IPS DF 6.9 (cell line): ENCODE results near the gene UQCRHL.

Experiments
- DNase-seq: peaks from one replicate; pipeline ENCODE4 v3.0.0-alpha.2; 2013; ENCODE audit warnings: low read depth, low spot score
- H3K27ac ChIP-seq: one replicate; pipeline ENCODE4 v1.5.1; 2013; ENCODE audit warnings: low read length, control low read depth
- H3K27me3 ChIP-seq: 2 replicates; pipeline ENCODE4 v1.6.1; 2013; ENCODE audit warnings: mild to moderate bottlenecking, low read length; ENCODE audit not compliant: control insufficient read depth, insufficient read depth
- H3K36me3 ChIP-seq: 2 replicates; pipeline ENCODE4 v1.6.1; 2013; ENCODE audit warnings: low read length; ENCODE audit not compliant: control insufficient read depth, insufficient read depth
- H3K4me1 ChIP-seq: 2 replicates; pipeline ENCODE4 v1.6.1; 2013; ENCODE audit warnings: low read length; ENCODE audit not compliant: control insufficient read depth, insufficient read depth
- H3K4me3 ChIP-seq: 2 replicates; pipeline ENCODE4 v1.5.1; 2013; ENCODE audit warnings: mild to moderate bottlenecking, low read length
- H3K9me3 ChIP-seq: 2 replicates; pipeline ENCODE4 v1.6.1; 2013; ENCODE audit warnings: low read length, inconsistent platforms; ENCODE audit not compliant: control insufficient read depth, insufficient read depth
- WGBS: extraction: QIAGEN DNeasy Blood & Tissue Kit; methylation state at CpG from one replicate; pipeline ENCODE4 v1.1.7; 2013; ENCODE audit warnings: mixed read lengths, missing lambda C conversion rate; ENCODE audit not compliant: insufficient read length, insufficient coverage; 5-methylcytosine and 5-hydroxymethylcytosine counted together

UQCRHL gene

GRCh38 chr1:15768388-15768787 lies 39.1 kb downstream of the UQCRHL start:
- H3K27ac ChIP-seq = no peak overlapping the region
- no peak for DNase-seq
- H3K9me3 ChIP-seq = no peaks in the 10 kb centered on the region
- H3K4me3 ChIP-seq = no peak overlapping the region
- H3K36me3 ChIP-seq = peaks cover 56% of the 10 kb centered on the region
- no CpG with 5 or more reads among the region's 7 CpGs for WGBS
- H3K27me3 ChIP-seq = no peaks in the 10 kb centered on the region
- H3K4me1 ChIP-seq = no peaks in the 10 kb centered on the region

GRCh38 chr1:15767941-15768340 lies 39.5 kb downstream of the UQCRHL start:
- Histone ChIP-seq H3K4me1 (no peaks in the 10 kb centered on the region), H3K9me3 (no peaks in the 10 kb centered on the region), H3K27ac (no peak overlapping the region), H3K36me3 (peaks cover 56% of the 10 kb centered on the region), H3K4me3 (no peak overlapping the region), H3K27me3 (no peaks in the 10 kb centered on the region)
- no CpG with 5 or more reads among the region's 5 CpGs for WGBS
- DNase-seq = no peak

GRCh38 chr1:15765495-15766194 lies 41.8 kb downstream of the UQCRHL start:
- DNase-seq = no peak
- peaks cover 42% of the 10 kb centered on the region for H3K36me3 ChIP-seq
- H3K27ac ChIP-seq = no peak overlapping the region
- no peaks in the 10 kb centered on the region for H3K4me1 ChIP-seq
- no peak overlapping the region for H3K4me3 ChIP-seq
- no peaks in the 10 kb centered on the region for H3K27me3 ChIP-seq
- no CpG with 5 or more reads among the region's 20 CpGs for WGBS
- no peaks in the 10 kb centered on the region for H3K9me3 ChIP-seq

- no peak overlapping the region for H3K4me3 ChIP-seq
- no peaks in the 10 kb centered on the region for H3K27me3 ChIP-seq
- no CpG with 5 or more reads among the region's 15 CpGs for WGBS
- DNase-seq = no peak
- no peaks in the 10 kb centered on the region for H3K9me3 ChIP-seq
- H3K27ac ChIP-seq = no peak overlapping the region
- peaks cover 35% of the 10 kb centered on the region for H3K36me3 ChIP-seq
- H3K4me1 ChIP-seq = no peaks in the 10 kb centered on the region
Observed at GRCh38 chr1:15764890-15765289, 42.6 kb downstream of the UQCRHL start.

GRCh38 chr1:15764269-15764764 lies 43.1 kb downstream of the UQCRHL start:
- Histone ChIP-seq H3K36me3 (peaks cover 34% of the 10 kb centered on the region), H3K27ac (no peak overlapping the region), H3K9me3 (no peaks in the 10 kb centered on the region), H3K4me3 (no peak overlapping the region), H3K27me3 (no peaks in the 10 kb centered on the region), H3K4me1 (no peaks in the 10 kb centered on the region)
- WGBS = no CpG with 5 or more reads among the region's 10 CpGs
- no peak for DNase-seq

GRCh38 chr1:15762546-15762945 lies 44.9 kb downstream of the UQCRHL start:
- no CpG with 5 or more reads among the region's 10 CpGs for WGBS
- no peaks in the 10 kb centered on the region for H3K9me3 ChIP-seq
- no peak for DNase-seq
- H3K4me1 ChIP-seq = no peaks in the 10 kb centered on the region
- no peak overlapping the region for H3K4me3 ChIP-seq
- no peak overlapping the region for H3K27ac ChIP-seq
- H3K27me3 ChIP-seq = no peaks in the 10 kb centered on the region
- H3K36me3 ChIP-seq = peaks cover 24% of the 10 kb centered on the region

GRCh38 chr1:15761366-15762128 lies 45.9 kb downstream of the UQCRHL start:
- Histone ChIP-seq H3K4me3 (no peak overlapping the region), H3K4me1 (peaks cover 6% of the 10 kb centered on the region), H3K9me3 (no peaks in the 10 kb centered on the region), H3K27me3 (no peaks in the 10 kb centered on the region), H3K36me3 (peaks cover 19% of the 10 kb centered on the region), H3K27ac (no peak overlapping the region)
- WGBS = no CpG with 5 or more reads among the region's 8 CpGs
- no peak for DNase-seq

GRCh38 chr1:15760520-15761211 lies 46.8 kb downstream of the UQCRHL start:
- Histone ChIP-seq H3K36me3 (peaks cover 14% of the 10 kb centered on the region), H3K27me3 (no peaks in the 10 kb centered on the region), H3K4me1 (peaks cover 12% of the 10 kb centered on the region), H3K9me3 (no peaks in the 10 kb centered on the region), H3K4me3 (no peak overlapping the region), H3K27ac (no peak overlapping the region)
- no peak for DNase-seq
- WGBS = no CpG with 5 or more reads among the region's 12 CpGs

- peaks cover under 1% of the 10 kb centered on the region; the same call in 1 of the 2 replicates for H3K36me3 ChIP-seq
- WGBS = no CpG with 5 or more reads among the region's 58 CpGs
- H3K4me3 ChIP-seq = peak overlapping the region; percentile 94
- DNase-seq = no peak
- H3K9me3 ChIP-seq = no peaks in the 10 kb centered on the region
- no peak overlapping the region for H3K27ac ChIP-seq
- H3K27me3 ChIP-seq = no peaks in the 10 kb centered on the region
- peaks cover 12% of the 10 kb centered on the region for H3K4me1 ChIP-seq
Observed at GRCh38 chr1:15758953-15759661, 48.3 kb downstream of the UQCRHL start.
